HEK293 (cell line): ENCODE data around the gene EPHA2.
A peak's percentile ranks its signal among the peaks of the same experiment; 100 is the strongest.

ENCODE experiments used
- EGR2 ChIP-seq: fragments of 450-650 bp; formaldehyde crosslinking; IDR thresholded peaks from 2 replicates; pipeline ENCODE4 v1.5.1; 2016; ENCODE audit warnings: low read depth, missing biosample characterization, missing genetic modification characterization
- GLI2 ChIP-seq: fragments of 450-650 bp; formaldehyde crosslinking; IDR thresholded peaks from 2 replicates; pipeline ENCODE4; 2017; ENCODE audit warnings: missing biosample characterization, missing genetic modification characterization, low read depth, borderline replicate concordance
- HOXA7 ChIP-seq: sonication (generic); formaldehyde crosslinking; IDR thresholded peaks from 2 replicates; pipeline ENCODE4 v1.8.1; 2022; ENCODE audit warnings: missing genetic modification reagents, borderline replicate concordance
- TRIM28 ChIP-seq: IDR thresholded peaks from 2 replicates; pipeline ENCODE4 v1.6.1; 2011; ENCODE audit warnings: low read length, control low read depth, borderline replicate concordance
- ZFP3 ChIP-seq: fragments of 450-650 bp; formaldehyde crosslinking; IDR thresholded peaks from 2 replicates; pipeline ENCODE4 v1.5.1; 2016; ENCODE audit warnings: low read depth, missing biosample characterization, missing genetic modification characterization
- ZFP69B ChIP-seq: fragments of 450-650 bp; formaldehyde crosslinking; IDR thresholded peaks from 2 replicates; pipeline ENCODE4 v1.5.1; 2016; ENCODE audit warnings: missing biosample characterization, missing genetic modification characterization
- ZNF112 ChIP-seq: fragments of 450-650 bp; formaldehyde crosslinking; IDR thresholded peaks from 2 replicates; pipeline ENCODE4 v1.5.0; 2017; ENCODE audit warnings: missing biosample characterization, missing genetic modification characterization
- ZNF114 ChIP-seq: fragments of 450-650 bp; formaldehyde crosslinking; IDR thresholded peaks from 2 replicates; pipeline ENCODE4 v1.5.0; 2017; ENCODE audit warnings: missing biosample characterization, missing genetic modification characterization
- ZNF140 ChIP-seq: fragments of 450-650 bp; formaldehyde crosslinking; IDR thresholded peaks from 2 replicates; pipeline ENCODE4 v1.5.1; 2016; ENCODE audit warnings: missing biosample characterization, missing genetic modification characterization
- ZNF155 ChIP-seq: fragments of 450-650 bp; formaldehyde crosslinking; IDR thresholded peaks from 2 replicates; pipeline ENCODE4 v1.5.1; 2016; ENCODE audit warnings: missing biosample characterization, missing genetic modification characterization
- ZNF16 ChIP-seq: fragments of 450-650 bp; formaldehyde crosslinking; IDR thresholded peaks from 2 replicates; pipeline ENCODE4 v1.5.1; 2016; ENCODE audit warnings: low read depth, missing biosample characterization, missing genetic modification characterization
- ZNF19 ChIP-seq: fragments of 450-650 bp; formaldehyde crosslinking; IDR thresholded peaks from 2 replicates; pipeline ENCODE4; 2016; ENCODE audit warnings: missing biosample characterization, missing genetic modification characterization, low read depth
- ZNF2 ChIP-seq: fragments of 450-650 bp; formaldehyde crosslinking; IDR thresholded peaks from 2 replicates; pipeline ENCODE4 v1.5.1; 2016; ENCODE audit warnings: missing biosample characterization, missing genetic modification characterization
- ZNF221 ChIP-seq: fragments of 450-650 bp; formaldehyde crosslinking; IDR thresholded peaks from 2 replicates; pipeline ENCODE4 v1.5.1; 2017; ENCODE audit warnings: missing biosample characterization, missing genetic modification characterization, borderline replicate concordance
- ZNF335 ChIP-seq: fragments of 450-650 bp; formaldehyde crosslinking; conservative IDR thresholded peaks from 2 replicates; pipeline ENCODE4 v1.5.1; 2016; ENCODE audit warnings: missing biosample characterization, missing genetic modification characterization
- ZNF354C ChIP-seq: fragments of 450-650 bp; formaldehyde crosslinking; IDR thresholded peaks from 2 replicates; pipeline ENCODE4 v1.5.1; 2016; ENCODE audit warnings: missing biosample characterization, missing genetic modification characterization, low read depth, borderline replicate concordance
- ZNF391 ChIP-seq: fragments of 450-650 bp; formaldehyde crosslinking; IDR thresholded peaks from 2 replicates; pipeline ENCODE4 v1.5.1; 2016; ENCODE audit warnings: low read depth, missing biosample characterization, missing genetic modification characterization, borderline replicate concordance
- ZNF423 ChIP-seq: fragments of 450-650 bp; formaldehyde crosslinking; IDR thresholded peaks from 2 replicates; pipeline ENCODE4 v1.5.1; 2016; ENCODE audit warnings: missing biosample characterization, missing genetic modification characterization
- ZNF473 ChIP-seq: fragments of 450-650 bp; formaldehyde crosslinking; IDR thresholded peaks from 2 replicates; pipeline ENCODE4 v1.5.1; 2017; ENCODE audit warnings: missing biosample characterization, missing genetic modification characterization
- ZNF48 ChIP-seq: fragments of 450-650 bp; formaldehyde crosslinking; IDR thresholded peaks from 2 replicates; pipeline ENCODE4 v1.5.1; 2016; ENCODE audit warnings: missing biosample characterization, missing genetic modification characterization
- ZNF529 ChIP-seq: fragments of 450-650 bp; formaldehyde crosslinking; IDR thresholded peaks from 2 replicates; pipeline ENCODE4 v1.5.1; 2017; ENCODE audit warnings: missing genetic modification characterization, missing biosample characterization; ENCODE audit not compliant: insufficient replicate concordance
- ZNF558 ChIP-seq: fragments of 450-650 bp; formaldehyde crosslinking; IDR thresholded peaks from 2 replicates; pipeline ENCODE4 v1.5.1; 2016; ENCODE audit warnings: missing biosample characterization, missing genetic modification characterization
- ZNF600 ChIP-seq: fragments of 450-650 bp; formaldehyde crosslinking; IDR thresholded peaks from 2 replicates; pipeline ENCODE4 v1.5.1; 2016; ENCODE audit warnings: missing biosample characterization, missing genetic modification characterization
- ZNF677 ChIP-seq: fragments of 450-650 bp; IDR thresholded peaks from 2 replicates; pipeline ENCODE4 v1.5.0; 2018; ENCODE audit warnings: missing biosample characterization, mild to moderate bottlenecking, missing genetic modification characterization, moderate library complexity
- ZNF701 ChIP-seq: fragments of 450-650 bp; formaldehyde crosslinking; IDR thresholded peaks from 2 replicates; pipeline ENCODE4 v1.5.1; 2016; ENCODE audit warnings: missing biosample characterization, missing genetic modification characterization
- ZNF785 ChIP-seq: fragments of 450-650 bp; formaldehyde crosslinking; IDR thresholded peaks from 2 replicates; pipeline ENCODE4 v1.5.1; 2016; ENCODE audit warnings: missing biosample characterization, missing genetic modification characterization
- ZNF837 ChIP-seq: fragments of 450-650 bp; formaldehyde crosslinking; IDR thresholded peaks from 2 replicates; pipeline ENCODE4 v1.5.1; 2016; ENCODE audit warnings: missing biosample characterization, missing genetic modification characterization
- TF ChIP-seq, protein P1 (sequence below): fragments of 450-650 bp; formaldehyde crosslinking; optimal IDR thresholded peaks from 2 replicates; pipeline ENCODE3; 2016; ENCODE audit warnings: missing biosample characterization, mild to moderate bottlenecking, missing genetic modification characterization
- TF ChIP-seq, protein P2 (sequence below): fragments of 450-650 bp; formaldehyde crosslinking; IDR thresholded peaks from 2 replicates; pipeline ENCODE4 v1.5.1; 2016; ENCODE audit warnings: missing biosample characterization, missing genetic modification characterization
- TF ChIP-seq, protein P3 (sequence below): fragments of 450-650 bp; formaldehyde crosslinking; IDR thresholded peaks from 2 replicates; pipeline ENCODE4; 2016; ENCODE audit warnings: missing biosample characterization, missing genetic modification characterization
- TF ChIP-seq, protein P4 (sequence below): fragments of 450-650 bp; formaldehyde crosslinking; IDR thresholded peaks from 2 replicates; pipeline ENCODE4 v1.5.1; 2016; ENCODE audit warnings: missing biosample characterization, missing genetic modification characterization
- TF ChIP-seq, protein P5 (sequence below): fragments of 450-650 bp; formaldehyde crosslinking; IDR thresholded peaks from 2 replicates; pipeline ENCODE4 v1.5.1; 2017; ENCODE audit warnings: missing biosample characterization, missing genetic modification characterization

The EPHA2 gene

DNA sequence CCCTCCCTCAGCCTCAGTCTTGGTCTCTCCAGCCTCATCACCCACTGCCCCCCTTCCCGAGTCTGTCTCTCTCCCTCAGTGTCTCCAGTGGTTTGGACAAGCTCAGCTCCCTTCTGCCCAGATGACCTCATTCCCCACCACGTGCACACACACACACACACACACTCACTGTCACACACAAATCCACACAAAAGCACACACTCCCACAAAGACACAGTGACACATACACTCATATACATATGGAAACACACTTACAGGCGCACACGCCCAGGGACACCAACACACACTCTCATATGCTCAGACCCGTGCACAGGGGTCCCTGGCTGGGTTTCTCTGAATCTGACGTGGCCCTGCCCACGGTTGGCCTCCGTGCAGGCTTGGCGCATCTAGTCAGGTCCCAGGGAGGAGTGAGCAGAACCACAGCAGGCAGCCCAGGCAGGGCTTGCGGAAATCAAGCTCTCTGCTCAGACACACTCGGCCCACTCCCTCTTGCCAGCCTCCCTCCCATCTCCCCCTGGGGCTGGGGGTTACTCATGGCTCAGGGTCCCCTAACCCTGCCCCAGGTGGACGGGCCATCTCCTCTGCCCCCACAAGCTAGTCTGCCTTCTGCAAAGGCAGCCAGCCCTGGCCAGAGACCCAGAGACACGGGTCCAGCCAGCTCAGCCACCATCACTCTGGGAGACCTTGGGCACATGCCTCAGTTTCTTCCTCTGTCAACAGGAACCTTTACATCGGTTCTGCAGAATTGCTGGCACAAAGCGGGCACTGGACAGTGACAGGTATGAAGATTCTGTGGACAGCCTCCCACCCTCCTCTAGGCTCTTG is 43.9 kb downstream of the EPHA2 start (continued):
- TF ChIP-seq HOXA7 (CRISPR knock-in tag): no peak
- TF ChIP-seq GLI2 (tag by site-specific recombination): no peak
- TF ChIP-seq ZNF19 (tag by site-specific recombination): no peak
- no peak for TF ChIP-seq ZNF677 (tag by site-specific recombination)
- TF ChIP-seq ZNF16: no peak
- peak; percentile 94 for TF ChIP-seq ZNF473 (tag by site-specific recombination)
- peak; percentile 90 for TF ChIP-seq ZFP69B (tag by site-specific recombination)
- TF ChIP-seq ZNF701 (tag by site-specific recombination): no peak
- TF ChIP-seq ZNF221: no peak
- no peak for TF ChIP-seq ZNF558 (tag by site-specific recombination)
- peak; percentile 35; the same call in 1 of the 2 replicates for TF ChIP-seq ZNF391 (tag by site-specific recombination)
- TF ChIP-seq ZNF114 (tag by site-specific recombination): no peak
- TF ChIP-seq ZNF112 (tag by site-specific recombination): no peak
- no peak for TF ChIP-seq TRIM28
- TF ChIP-seq, protein P1, sequence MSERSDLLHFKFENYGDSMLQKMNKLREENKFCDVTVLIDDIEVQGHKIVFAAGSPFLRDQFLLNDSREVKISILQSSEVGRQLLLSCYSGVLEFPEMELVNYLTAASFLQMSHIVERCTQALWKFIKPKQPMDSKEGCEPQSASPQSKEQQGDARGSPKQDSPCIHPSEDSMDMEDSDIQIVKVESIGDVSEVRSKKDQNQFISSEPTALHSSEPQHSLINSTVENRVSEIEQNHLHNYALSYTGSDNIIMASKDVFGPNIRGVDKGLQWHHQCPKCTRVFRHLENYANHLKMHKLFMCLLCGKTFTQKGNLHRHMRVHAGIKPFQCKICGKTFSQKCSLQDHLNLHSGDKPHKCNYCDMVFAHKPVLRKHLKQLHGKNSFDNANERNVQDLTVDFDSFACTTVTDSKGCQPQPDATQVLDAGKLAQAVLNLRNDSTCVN (tag by site-specific recombination): peak; percentile 33
- TF ChIP-seq ZNF140: no peak
- peak; percentile 33; the same call in 1 of the 2 replicates for TF ChIP-seq ZNF2
- TF ChIP-seq ZNF335 (tag by site-specific recombination): 0 out of 2 replicates have a peak, but pooled peaks have one; percentile 18
- TF ChIP-seq, protein P2, sequence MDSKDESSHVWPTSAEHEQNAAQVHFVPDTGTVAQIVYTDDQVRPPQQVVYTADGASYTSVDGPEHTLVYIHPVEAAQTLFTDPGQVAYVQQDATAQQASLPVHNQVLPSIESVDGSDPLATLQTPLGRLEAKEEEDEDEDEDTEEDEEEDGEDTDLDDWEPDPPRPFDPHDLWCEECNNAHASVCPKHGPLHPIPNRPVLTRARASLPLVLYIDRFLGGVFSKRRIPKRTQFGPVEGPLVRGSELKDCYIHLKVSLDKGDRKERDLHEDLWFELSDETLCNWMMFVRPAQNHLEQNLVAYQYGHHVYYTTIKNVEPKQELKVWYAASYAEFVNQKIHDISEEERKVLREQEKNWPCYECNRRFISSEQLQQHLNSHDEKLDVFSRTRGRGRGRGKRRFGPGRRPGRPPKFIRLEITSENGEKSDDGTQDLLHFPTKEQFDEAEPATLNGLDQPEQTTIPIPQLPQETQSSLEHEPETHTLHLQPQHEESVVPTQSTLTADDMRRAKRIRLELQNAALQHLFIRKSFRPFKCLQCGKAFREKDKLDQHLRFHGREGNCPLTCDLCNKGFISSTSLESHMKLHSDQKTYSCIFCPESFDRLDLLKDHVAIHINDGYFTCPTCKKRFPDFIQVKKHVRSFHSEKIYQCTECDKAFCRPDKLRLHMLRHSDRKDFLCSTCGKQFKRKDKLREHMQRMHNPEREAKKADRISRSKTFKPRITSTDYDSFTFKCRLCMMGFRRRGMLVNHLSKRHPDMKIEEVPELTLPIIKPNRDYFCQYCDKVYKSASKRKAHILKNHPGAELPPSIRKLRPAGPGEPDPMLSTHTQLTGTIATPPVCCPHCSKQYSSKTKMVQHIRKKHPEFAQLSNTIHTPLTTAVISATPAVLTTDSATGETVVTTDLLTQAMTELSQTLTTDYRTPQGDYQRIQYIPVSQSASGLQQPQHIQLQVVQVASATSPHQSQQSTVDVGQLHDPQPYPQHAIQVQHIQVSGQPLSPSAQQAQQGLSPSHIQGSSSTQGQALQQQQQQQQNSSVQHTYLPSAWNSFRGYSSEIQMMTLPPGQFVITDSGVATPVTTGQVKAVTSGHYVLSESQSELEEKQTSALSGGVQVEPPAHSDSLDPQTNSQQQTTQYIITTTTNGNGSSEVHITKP: peak; percentile 95
- TF ChIP-seq, protein P3, sequence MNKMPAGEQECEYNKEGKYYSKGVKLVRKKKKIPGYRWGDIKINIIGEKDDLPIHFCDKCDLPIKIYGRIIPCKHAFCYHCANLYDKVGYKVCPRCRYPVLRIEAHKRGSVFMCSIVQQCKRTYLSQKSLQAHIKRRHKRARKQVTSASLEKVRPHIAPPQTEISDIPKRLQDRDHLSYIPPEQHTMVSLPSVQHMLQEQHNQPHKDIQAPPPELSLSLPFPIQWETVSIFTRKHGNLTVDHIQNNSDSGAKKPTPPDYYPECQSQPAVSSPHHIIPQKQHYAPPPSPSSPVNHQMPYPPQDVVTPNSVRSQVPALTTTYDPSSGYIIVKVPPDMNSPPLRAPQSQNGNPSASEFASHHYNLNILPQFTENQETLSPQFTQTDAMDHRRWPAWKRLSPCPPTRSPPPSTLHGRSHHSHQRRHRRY: peak; percentile 93; the same call in 1 of the 2 replicates
- TF ChIP-seq ZNF529 (tag by site-specific recombination): no peak
- no peak for TF ChIP-seq ZNF354C (tag by site-specific recombination)
- peak; percentile 85 for TF ChIP-seq EGR2
- no peak for TF ChIP-seq ZNF837 (tag by site-specific recombination)
- no peak for TF ChIP-seq ZFP3
- no peak for TF ChIP-seq ZNF155 (tag by site-specific recombination)
- no peak for TF ChIP-seq ZNF423 (tag by site-specific recombination)
- TF ChIP-seq ZNF600 (tag by site-specific recombination): peak; percentile 89
- TF ChIP-seq, protein P4, sequence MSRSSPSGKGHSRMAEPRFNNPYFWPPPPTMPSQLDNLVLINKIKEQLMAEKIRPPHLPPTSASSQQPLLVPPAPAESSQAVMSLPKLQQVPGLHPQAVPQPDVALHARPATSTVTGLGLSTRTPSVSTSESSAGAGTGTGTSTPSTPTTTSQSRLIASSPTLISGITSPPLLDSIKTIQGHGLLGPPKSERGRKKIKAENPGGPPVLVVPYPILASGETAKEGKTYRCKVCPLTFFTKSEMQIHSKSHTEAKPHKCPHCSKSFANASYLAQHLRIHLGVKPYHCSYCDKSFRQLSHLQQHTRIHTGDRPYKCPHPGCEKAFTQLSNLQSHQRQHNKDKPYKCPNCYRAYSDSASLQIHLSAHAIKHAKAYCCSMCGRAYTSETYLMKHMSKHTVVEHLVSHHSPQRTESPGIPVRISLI: no peak
- no peak for TF ChIP-seq ZNF48 (tag by site-specific recombination)
- TF ChIP-seq, protein P5, sequence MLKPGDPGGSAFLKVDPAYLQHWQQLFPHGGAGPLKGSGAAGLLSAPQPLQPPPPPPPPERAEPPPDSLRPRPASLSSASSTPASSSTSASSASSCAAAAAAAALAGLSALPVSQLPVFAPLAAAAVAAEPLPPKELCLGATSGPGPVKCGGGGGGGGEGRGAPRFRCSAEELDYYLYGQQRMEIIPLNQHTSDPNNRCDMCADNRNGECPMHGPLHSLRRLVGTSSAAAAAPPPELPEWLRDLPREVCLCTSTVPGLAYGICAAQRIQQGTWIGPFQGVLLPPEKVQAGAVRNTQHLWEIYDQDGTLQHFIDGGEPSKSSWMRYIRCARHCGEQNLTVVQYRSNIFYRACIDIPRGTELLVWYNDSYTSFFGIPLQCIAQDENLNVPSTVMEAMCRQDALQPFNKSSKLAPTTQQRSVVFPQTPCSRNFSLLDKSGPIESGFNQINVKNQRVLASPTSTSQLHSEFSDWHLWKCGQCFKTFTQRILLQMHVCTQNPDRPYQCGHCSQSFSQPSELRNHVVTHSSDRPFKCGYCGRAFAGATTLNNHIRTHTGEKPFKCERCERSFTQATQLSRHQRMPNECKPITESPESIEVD: no peak
- peak; percentile 81; the same call in 1 of the 2 replicates for TF ChIP-seq ZNF785 (tag by site-specific recombination)
